Skeletal muscle tissue (tissue), 4 donors: ENCODE data around the gene LIMK2. TPM values are rescaled to one million over a fixed set of nuclear protein-coding genes. Genes with fewer than 3 reads are reported as not detected.

Experiments used
- H3K27ac ChIP-seq: one replicate; pipeline ENCODE4 v1.7.0; 2013; ENCODE audit warnings: mild to moderate bottlenecking, low read depth, low read length, inconsistent platforms
- H3K27me3 ChIP-seq, 3 donors: one replicate each; pipeline ENCODE4 v1.7.0; 2013; ENCODE audit warnings: low read length in 3 of 3; ENCODE audit not compliant: control insufficient read depth in 3 of 3, insufficient read depth in 3 of 3
- H3K36me3 ChIP-seq, 3 donors: one replicate each; pipeline ENCODE4 v1.7.0; 2013; ENCODE audit warnings: low read length in 3 of 3; ENCODE audit not compliant: control insufficient read depth in 3 of 3, insufficient read depth in 3 of 3
- H3K4me1 ChIP-seq, 3 donors: one replicate each; pipeline ENCODE4 v1.7.0; 2013; ENCODE audit warnings: low read length in 3 of 3, mild to moderate bottlenecking in 3 of 3; ENCODE audit not compliant: control insufficient read depth in 3 of 3, insufficient read depth in 3 of 3
- H3K4me3 ChIP-seq, 3 donors: one replicate each; pipeline ENCODE4 v1.7.0; 2013; ENCODE audit warnings: low read length in 3 of 3
- H3K9ac ChIP-seq, 3 donors: one replicate each; pipeline ENCODE4 v1.7.0; 2013; ENCODE audit warnings: low read length in 3 of 3, mild to moderate bottlenecking in 3 of 3, moderate library complexity in 2 of 3, low read depth in 1 of 3
- H3K9me3 ChIP-seq, 3 donors: one replicate each; pipeline ENCODE4 v1.7.0; 2013; ENCODE audit warnings: low read length in 3 of 3; ENCODE audit not compliant: control insufficient read depth in 3 of 3
- total RNA-seq: library from RNA; depleted of rRNA; stranded (reverse); fragments of >200 nt; gene quantifications from one replicate; pipeline ENCODE4 v1.2.3, GENCODE V29; 2014
- donor health status: Osteomylitis.

Gene LIMK2
- total RNA-seq, 1 donor from 2014 or later = 15.7 TPM

GRCh38 chr22:31278151-31278621 lies 66.1 kb downstream of the LIMK2 start:
- Histone ChIP-seq H3K9me3 (no peaks in the 10 kb centered on the region), H3K27me3 (no peaks in the 10 kb centered on the region), H3K9ac (no peak overlapping the region), H3K4me3 (no peak overlapping the region), H3K36me3 (peaks cover 39 to 70% (median 63%) of the 10 kb centered on the region in 3 donors), H3K4me1 (no peaks in the 10 kb centered on the region), H3K27ac (no peak overlapping the region)

GRCh38 chr22:31278626-31279326 lies 66.7 kb downstream of the LIMK2 start:
- Histone ChIP-seq H3K27ac (no peak overlapping the region), H3K4me1 (no peaks in the 10 kb centered on the region), H3K9ac (no peak overlapping the region), H3K9me3 (no peaks in the 10 kb centered on the region), H3K27me3 (no peaks in the 10 kb centered on the region), H3K4me3 (no peak overlapping the region), H3K36me3 (peaks cover 38 to 69% (median 63%) of the 10 kb centered on the region in 3 donors)

- Histone ChIP-seq H3K4me1 (no peaks in the 10 kb centered on the region), H3K36me3 (peaks cover 39 to 70% (median 67%) of the 10 kb centered on the region in 3 donors), H3K9me3 (no peaks in the 10 kb centered on the region), H3K4me3 (no peak overlapping the region), H3K9ac (no peak overlapping the region), H3K27me3 (no peaks in the 10 kb centered on the region), H3K27ac (no peak overlapping the region)
These were observed 67.2 kb downstream of the LIMK2 start for GRCh38 chr22:31279327-31279669.

GRCh38 chr22:31279821-31280505 lies 67.9 kb downstream of the LIMK2 start:
- Histone ChIP-seq H3K9me3 (no peaks in the 10 kb centered on the region), H3K27ac (no peak overlapping the region), H3K36me3 (peaks cover 41 to 71% (median 69%) of the 10 kb centered on the region in 3 donors), H3K4me1 (no peaks in the 10 kb centered on the region), H3K27me3 (no peaks in the 10 kb centered on the region), H3K9ac (peak overlapping the region in 1 of 3 donors; percentile 54), H3K4me3 (no peak overlapping the region)

GRCh38 chr22:31281733-31282132 lies 69.6 kb downstream of the LIMK2 start:
- no peaks in the 10 kb centered on the region for H3K4me1 ChIP-seq
- H3K27me3 ChIP-seq = no peaks in the 10 kb centered on the region
- no peaks in the 10 kb centered on the region for H3K9me3 ChIP-seq
- H3K36me3 ChIP-seq = peaks cover 46 to 82% (median 76%) of the 10 kb centered on the region in 3 donors
- no peak overlapping the region for H3K9ac ChIP-seq
- no peak overlapping the region for H3K27ac ChIP-seq
- H3K4me3 ChIP-seq = no peak overlapping the region

GRCh38 chr22:31282748-31283468 lies 70.8 kb downstream of the LIMK2 start:
- Histone ChIP-seq H3K27me3 (no peaks in the 10 kb centered on the region), H3K36me3 (peaks cover 50 to 84% (median 81%) of the 10 kb centered on the region in 3 donors), H3K9ac (no peak overlapping the region), H3K27ac (no peak overlapping the region), H3K9me3 (no peaks in the 10 kb centered on the region), H3K4me1 (no peaks in the 10 kb centered on the region), H3K4me3 (no peak overlapping the region)

GRCh38 chr22:31284281-31285155 lies 72.4 kb downstream of the LIMK2 start:
- H3K27ac ChIP-seq = peak overlapping the region; percentile 25
- peak overlapping the region in 1 of 3 donors; percentile 25 for H3K9ac ChIP-seq
- H3K4me1 ChIP-seq = peaks cover 5 to 12% (median 8%) of the 10 kb centered on the region in 3 donors

GRCh38 chr22:31286360-31287255 lies 74.5 kb downstream of the LIMK2 start:
- Histone ChIP-seq H3K27ac (peak overlapping the region; percentile 19), H3K9ac (no peak overlapping the region), H3K4me1 (peaks cover 13 to 23% (median 17%) of the 10 kb centered on the region in 3 donors), H3K4me3 (no peak overlapping the region), H3K36me3 (peaks cover 54 to 69% (median 66%) of the 10 kb centered on the region in 3 donors), H3K27me3 (no peaks in the 10 kb centered on the region), H3K9me3 (no peaks in the 10 kb centered on the region)

More at GRCh38 chr22:31284281-31285155, 72.4 kb downstream of the LIMK2 start:
- no peaks in the 10 kb centered on the region for H3K9me3 ChIP-seq
- H3K36me3 ChIP-seq = peaks cover 60 to 85% (median 84%) of the 10 kb centered on the region in 3 donors
- H3K27me3 ChIP-seq = no peaks in the 10 kb centered on the region
- no peak overlapping the region for H3K4me3 ChIP-seq
